K562 (cell line): ENCODE measurements around the gene MYO1E. TPM values are rescaled to one million over a fixed set of nuclear protein-coding genes. Genes with fewer than 3 reads are reported as not detected.

Experiments used
- DPF2 ChIP-seq: fragments of 450-650 bp; IDR thresholded peaks from 2 replicates; pipeline ENCODE4 v1.6.1; 2016
- NR4A1 ChIP-seq, 2 experiments: fragments of 250-450 bp in 1 of 2; fragments of 450-650 bp in 1 of 2; sonication (Bioruptor Pico) in 1 of 2; IDR thresholded peaks; 2 replicates each; pipeline versions ENCODE4 v1.4.0 to v1.6.1; 2016 to 2020; ENCODE audit warnings: mild to moderate bottlenecking in 2 of 2, missing compliant biosample characterization in 1 of 2, missing genetic modification characterization in 1 of 2, moderate library complexity in 1 of 2
- polyA plus RNA-seq, 8 experiments: library from polyadenylated mRNA; depleted of rRNA in 4 of 8; stranded (reverse) in 5 of 8; unstranded in 3 of 8; fragments of >200 nt; fragmentation: Nextera tagmentation in 2 of 8; fragmentation: Illumina TruSeq in 1 of 8; extraction: Ambion mirVana in 2 of 8; extraction: Trizol in 1 of 8; gene quantifications; 2 replicates each; pipeline versions ENCODE4 v1.2.1 to v1.2.3, GENCODE V29; 2011 to 2014; ENCODE audit warnings: inconsistent platforms in 1 of 8, missing spikeins in 1 of 8
- total RNA-seq, 7 experiments: library from RNA; depleted of rRNA in 6 of 7; stranded (reverse); fragments of >200 nt in 6 of 7; fragmentation: Illumina TruSeq in 2 of 7; extraction: Trizol in 2 of 7; gene quantifications; 2 replicates each; pipeline versions ENCODE4 v1.2.1 to v1.2.3, GENCODE V29; 2011 to 2021; ENCODE audit warnings: low replicate concordance in 1 of 7
- TF ChIP-seq, protein P1 (sequence below), 2 experiments: fragments of 450-650 bp in 1 of 2; IDR thresholded peaks; 2 replicates each; pipeline ENCODE4 v1.6.1; 2011 to 2017; ENCODE audit warnings: low read depth in 2 of 2, antibody characterized with exemption in 1 of 2, borderline replicate concordance in 1 of 2, low read length in 1 of 2, mild to moderate bottlenecking in 1 of 2, mixed read lengths in 1 of 2; ENCODE audit not compliant: control insufficient read depth in 1 of 2
- TF ChIP-seq, protein P2 (sequence below): IDR thresholded peaks from 2 replicates; pipeline ENCODE4 v1.6.1; 2011; ENCODE audit warnings: borderline replicate concordance, low read depth, mild to moderate bottlenecking, moderate library complexity, low read length; ENCODE audit not compliant: insufficient read depth, poor library complexity, severe bottlenecking
- TF ChIP-seq, protein P3 (sequence below): fragments of 250-450 bp; sonication (Bioruptor Pico); IDR thresholded peaks from 2 replicates; pipeline ENCODE4 v1.4.0; 2020
- TF ChIP-seq, protein P4 (sequence below): fragments of 250-450 bp; sonication (Bioruptor Pico); IDR thresholded peaks from 2 replicates; pipeline ENCODE4 v1.9.0; 2021; ENCODE audit warnings: mild to moderate bottlenecking, inconsistent platforms
- TF ChIP-seq, protein P5 (sequence below), 2 experiments: fragments of 450-650 bp in 1 of 2; sonication (generic) in 1 of 2; formaldehyde crosslinking in 1 of 2; IDR thresholded peaks in 1 of 2; conservative IDR thresholded peaks in 1 of 2; 2 replicates each; pipeline versions ENCODE4 v1.6.1 to v1.8.1; 2016 to 2023; ENCODE audit warnings: mild to moderate bottlenecking in 2 of 2, moderate library complexity in 2 of 2, inconsistent platforms in 1 of 2, missing genetic modification reagents in 1 of 2
- TF ChIP-seq, protein P6 (sequence below): fragments of 450-650 bp; IDR thresholded peaks from 2 replicates; pipeline ENCODE4 v1.6.1; 2017; ENCODE audit warnings: antibody characterized with exemption

Gene MYO1E
- total and polyA plus RNA-seq, 9 of the 15 experiments (the other 6 are each of a cell fraction or from before 2014, with no cell fraction given): under 0.01 to 0.44 (median 0.01) TPM; not detected in 6

DNA sequence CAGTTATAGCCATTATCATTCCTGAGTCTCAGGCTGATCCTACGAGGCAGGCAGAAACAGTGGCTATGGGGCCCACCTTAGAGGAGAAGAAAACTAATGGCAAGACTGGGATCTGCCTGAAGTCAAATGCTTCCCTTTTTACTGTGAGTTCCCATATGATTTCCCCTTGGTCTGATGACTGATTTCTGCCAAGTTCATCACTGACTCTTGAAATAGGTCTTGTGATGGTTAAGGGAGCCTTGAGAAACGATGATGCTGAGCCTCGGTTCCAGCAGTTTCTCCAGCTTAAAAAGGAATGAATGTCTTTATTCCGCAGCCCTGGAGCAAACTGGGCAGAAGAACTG, 195.4 kb downstream of the MYO1E start (continued):
- TF ChIP-seq, protein P1, sequence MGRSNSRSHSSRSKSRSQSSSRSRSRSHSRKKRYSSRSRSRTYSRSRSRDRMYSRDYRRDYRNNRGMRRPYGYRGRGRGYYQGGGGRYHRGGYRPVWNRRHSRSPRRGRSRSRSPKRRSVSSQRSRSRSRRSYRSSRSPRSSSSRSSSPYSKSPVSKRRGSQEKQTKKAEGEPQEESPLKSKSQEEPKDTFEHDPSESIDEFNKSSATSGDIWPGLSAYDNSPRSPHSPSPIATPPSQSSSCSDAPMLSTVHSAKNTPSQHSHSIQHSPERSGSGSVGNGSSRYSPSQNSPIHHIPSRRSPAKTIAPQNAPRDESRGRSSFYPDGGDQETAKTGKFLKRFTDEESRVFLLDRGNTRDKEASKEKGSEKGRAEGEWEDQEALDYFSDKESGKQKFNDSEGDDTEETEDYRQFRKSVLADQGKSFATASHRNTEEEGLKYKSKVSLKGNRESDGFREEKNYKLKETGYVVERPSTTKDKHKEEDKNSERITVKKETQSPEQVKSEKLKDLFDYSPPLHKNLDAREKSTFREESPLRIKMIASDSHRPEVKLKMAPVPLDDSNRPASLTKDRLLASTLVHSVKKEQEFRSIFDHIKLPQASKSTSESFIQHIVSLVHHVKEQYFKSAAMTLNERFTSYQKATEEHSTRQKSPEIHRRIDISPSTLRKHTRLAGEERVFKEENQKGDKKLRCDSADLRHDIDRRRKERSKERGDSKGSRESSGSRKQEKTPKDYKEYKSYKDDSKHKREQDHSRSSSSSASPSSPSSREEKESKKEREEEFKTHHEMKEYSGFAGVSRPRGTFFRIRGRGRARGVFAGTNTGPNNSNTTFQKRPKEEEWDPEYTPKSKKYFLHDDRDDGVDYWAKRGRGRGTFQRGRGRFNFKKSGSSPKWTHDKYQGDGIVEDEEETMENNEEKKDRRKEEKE (IDR thresholded peaks at IDR 0.05; ENCODE audit: borderline replicate concordance in 1 of 2, control insufficient read depth in 1 of 2, low read depth in 2 of 2, low read length in 1 of 2): no peak
- TF ChIP-seq, protein P2, sequence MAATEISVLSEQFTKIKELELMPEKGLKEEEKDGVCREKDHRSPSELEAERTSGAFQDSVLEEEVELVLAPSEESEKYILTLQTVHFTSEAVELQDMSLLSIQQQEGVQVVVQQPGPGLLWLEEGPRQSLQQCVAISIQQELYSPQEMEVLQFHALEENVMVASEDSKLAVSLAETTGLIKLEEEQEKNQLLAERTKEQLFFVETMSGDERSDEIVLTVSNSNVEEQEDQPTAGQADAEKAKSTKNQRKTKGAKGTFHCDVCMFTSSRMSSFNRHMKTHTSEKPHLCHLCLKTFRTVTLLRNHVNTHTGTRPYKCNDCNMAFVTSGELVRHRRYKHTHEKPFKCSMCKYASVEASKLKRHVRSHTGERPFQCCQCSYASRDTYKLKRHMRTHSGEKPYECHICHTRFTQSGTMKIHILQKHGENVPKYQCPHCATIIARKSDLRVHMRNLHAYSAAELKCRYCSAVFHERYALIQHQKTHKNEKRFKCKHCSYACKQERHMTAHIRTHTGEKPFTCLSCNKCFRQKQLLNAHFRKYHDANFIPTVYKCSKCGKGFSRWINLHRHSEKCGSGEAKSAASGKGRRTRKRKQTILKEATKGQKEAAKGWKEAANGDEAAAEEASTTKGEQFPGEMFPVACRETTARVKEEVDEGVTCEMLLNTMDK: no peak
- TF ChIP-seq, protein P3, sequence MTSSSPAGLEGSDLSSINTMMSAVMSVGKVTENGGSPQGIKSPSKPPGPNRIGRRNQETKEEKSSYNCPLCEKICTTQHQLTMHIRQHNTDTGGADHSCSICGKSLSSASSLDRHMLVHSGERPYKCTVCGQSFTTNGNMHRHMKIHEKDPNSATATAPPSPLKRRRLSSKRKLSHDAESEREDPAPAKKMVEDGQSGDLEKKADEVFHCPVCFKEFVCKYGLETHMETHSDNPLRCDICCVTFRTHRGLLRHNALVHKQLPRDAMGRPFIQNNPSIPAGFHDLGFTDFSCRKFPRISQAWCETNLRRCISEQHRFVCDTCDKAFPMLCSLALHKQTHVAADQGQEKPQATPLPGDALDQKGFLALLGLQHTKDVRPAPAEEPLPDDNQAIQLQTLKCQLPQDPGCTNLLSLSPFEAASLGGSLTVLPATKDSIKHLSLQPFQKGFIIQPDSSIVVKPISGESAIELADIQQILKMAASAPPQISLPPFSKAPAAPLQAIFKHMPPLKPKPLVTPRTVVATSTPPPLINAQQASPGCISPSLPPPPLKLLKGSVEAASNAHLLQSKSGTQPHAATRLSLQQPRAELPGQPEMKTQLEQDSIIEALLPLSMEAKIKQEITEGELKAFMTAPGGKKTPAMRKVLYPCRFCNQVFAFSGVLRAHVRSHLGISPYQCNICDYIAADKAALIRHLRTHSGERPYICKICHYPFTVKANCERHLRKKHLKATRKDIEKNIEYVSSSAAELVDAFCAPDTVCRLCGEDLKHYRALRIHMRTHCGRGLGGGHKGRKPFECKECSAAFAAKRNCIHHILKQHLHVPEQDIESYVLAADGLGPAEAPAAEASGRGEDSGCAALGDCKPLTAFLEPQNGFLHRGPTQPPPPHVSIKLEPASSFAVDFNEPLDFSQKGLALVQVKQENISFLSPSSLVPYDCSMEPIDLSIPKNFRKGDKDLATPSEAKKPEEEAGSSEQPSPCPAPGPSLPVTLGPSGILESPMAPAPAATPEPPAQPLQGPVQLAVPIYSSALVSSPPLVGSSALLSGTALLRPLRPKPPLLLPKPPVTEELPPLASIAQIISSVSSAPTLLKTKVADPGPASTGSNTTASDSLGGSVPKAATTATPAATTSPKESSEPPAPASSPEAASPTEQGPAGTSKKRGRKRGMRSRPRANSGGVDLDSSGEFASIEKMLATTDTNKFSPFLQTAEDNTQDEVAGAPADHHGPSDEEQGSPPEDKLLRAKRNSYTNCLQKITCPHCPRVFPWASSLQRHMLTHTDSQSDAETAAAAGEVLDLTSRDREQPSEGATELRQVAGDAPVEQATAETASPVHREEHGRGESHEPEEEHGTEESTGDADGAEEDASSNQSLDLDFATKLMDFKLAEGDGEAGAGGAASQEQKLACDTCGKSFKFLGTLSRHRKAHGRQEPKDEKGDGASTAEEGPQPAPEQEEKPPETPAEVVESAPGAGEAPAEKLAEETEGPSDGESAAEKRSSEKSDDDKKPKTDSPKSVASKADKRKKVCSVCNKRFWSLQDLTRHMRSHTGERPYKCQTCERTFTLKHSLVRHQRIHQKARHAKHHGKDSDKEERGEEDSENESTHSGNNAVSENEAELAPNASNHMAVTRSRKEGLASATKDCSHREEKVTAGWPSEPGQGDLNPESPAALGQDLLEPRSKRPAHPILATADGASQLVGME (CRISPR knock-in tag): no peak
- TF ChIP-seq, protein P4, sequence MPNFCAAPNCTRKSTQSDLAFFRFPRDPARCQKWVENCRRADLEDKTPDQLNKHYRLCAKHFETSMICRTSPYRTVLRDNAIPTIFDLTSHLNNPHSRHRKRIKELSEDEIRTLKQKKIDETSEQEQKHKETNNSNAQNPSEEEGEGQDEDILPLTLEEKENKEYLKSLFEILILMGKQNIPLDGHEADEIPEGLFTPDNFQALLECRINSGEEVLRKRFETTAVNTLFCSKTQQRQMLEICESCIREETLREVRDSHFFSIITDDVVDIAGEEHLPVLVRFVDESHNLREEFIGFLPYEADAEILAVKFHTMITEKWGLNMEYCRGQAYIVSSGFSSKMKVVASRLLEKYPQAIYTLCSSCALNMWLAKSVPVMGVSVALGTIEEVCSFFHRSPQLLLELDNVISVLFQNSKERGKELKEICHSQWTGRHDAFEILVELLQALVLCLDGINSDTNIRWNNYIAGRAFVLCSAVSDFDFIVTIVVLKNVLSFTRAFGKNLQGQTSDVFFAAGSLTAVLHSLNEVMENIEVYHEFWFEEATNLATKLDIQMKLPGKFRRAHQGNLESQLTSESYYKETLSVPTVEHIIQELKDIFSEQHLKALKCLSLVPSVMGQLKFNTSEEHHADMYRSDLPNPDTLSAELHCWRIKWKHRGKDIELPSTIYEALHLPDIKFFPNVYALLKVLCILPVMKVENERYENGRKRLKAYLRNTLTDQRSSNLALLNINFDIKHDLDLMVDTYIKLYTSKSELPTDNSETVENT (CRISPR knock-in tag): no peak
- TF ChIP-seq DPF2: no peak
- TF ChIP-seq, protein P5, sequence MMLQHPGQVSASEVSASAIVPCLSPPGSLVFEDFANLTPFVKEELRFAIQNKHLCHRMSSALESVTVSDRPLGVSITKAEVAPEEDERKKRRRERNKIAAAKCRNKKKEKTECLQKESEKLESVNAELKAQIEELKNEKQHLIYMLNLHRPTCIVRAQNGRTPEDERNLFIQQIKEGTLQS (IDR thresholded peaks at IDR 0.05): no peak
- TF ChIP-seq, protein P5 (CRISPR knock-in tag; conservative IDR thresholded peaks at IDR 0.05): no peak
- TF ChIP-seq, protein P6, sequence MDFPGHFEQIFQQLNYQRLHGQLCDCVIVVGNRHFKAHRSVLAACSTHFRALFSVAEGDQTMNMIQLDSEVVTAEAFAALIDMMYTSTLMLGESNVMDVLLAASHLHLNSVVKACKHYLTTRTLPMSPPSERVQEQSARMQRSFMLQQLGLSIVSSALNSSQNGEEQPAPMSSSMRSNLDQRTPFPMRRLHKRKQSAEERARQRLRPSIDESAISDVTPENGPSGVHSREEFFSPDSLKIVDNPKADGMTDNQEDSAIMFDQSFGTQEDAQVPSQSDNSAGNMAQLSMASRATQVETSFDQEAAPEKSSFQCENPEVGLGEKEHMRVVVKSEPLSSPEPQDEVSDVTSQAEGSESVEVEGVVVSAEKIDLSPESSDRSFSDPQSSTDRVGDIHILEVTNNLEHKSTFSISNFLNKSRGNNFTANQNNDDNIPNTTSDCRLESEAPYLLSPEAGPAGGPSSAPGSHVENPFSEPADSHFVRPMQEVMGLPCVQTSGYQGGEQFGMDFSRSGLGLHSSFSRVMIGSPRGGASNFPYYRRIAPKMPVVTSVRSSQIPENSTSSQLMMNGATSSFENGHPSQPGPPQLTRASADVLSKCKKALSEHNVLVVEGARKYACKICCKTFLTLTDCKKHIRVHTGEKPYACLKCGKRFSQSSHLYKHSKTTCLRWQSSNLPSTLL: no peak
- TF ChIP-seq NR4A1 (CRISPR knock-in tag; IDR thresholded peaks at IDR 0.05): no peak
- TF ChIP-seq NR4A1 (tag; IDR thresholded peaks at IDR 0.05): no peak
